Esophagus mucosa (tissue), 1 donor: ENCODE measurements around the gene DYNLT3. TPM values are rescaled to one million over a fixed set of nuclear protein-coding genes. Genes with fewer than 3 reads are reported as not detected.

ENCODE experiments used
- ATAC-seq: fragments of 200-7000 bp; cut with Tn5 transposase; one replicate; pipeline ENCODE4 v1.9.1; 2020
- total RNA-seq: library from RNA; stranded (reverse); gene quantifications from one replicate; pipeline ENCODE4 v1.2.4, GENCODE V29; 2023
- donor health status: DM: yes; HTN: yes; CAD: no.

DYNLT3 gene
- total RNA-seq, 1 donor from 2014 or later = 46.0 TPM

- ATAC-seq = no peak
These were observed 6.4 kb downstream of the DYNLT3 start for GRCh38 chrX:37840931-37841330.

GRCh38 chrX:37834937-37835336 lies 12.4 kb downstream of the DYNLT3 start:
- peak; percentile 88 for ATAC-seq

GRCh38 chrX:37830371-37830770 lies 17.0 kb downstream of the DYNLT3 start:
- ATAC-seq = no peak

- no peak for ATAC-seq
These were observed 17.6 kb downstream of the DYNLT3 start for GRCh38 chrX:37829721-37830120.

GRCh38 chrX:37825215-37825842 lies 22.0 kb downstream of the DYNLT3 start:
- peak; percentile 69 for ATAC-seq

GRCh38 chrX:37824491-37825214 lies 22.7 kb downstream of the DYNLT3 start:
- ATAC-seq = no peak

GRCh38 chrX:37820646-37821045 lies 26.7 kb downstream of the DYNLT3 start:
- no peak for ATAC-seq

GRCh38 chrX:37818031-37818430 lies 29.3 kb downstream of the DYNLT3 start:
- ATAC-seq = no peak

GRCh38 chrX:37817579-37817978 lies 29.8 kb downstream of the DYNLT3 start:
- no peak for ATAC-seq

- no peak for ATAC-seq
These were observed 30.2 kb downstream of the DYNLT3 start for GRCh38 chrX:37817176-37817575.

- ATAC-seq = no peak
These were observed 30.6 kb downstream of the DYNLT3 start for GRCh38 chrX:37816766-37817165.

- no peak for ATAC-seq
These were observed 32.0 kb downstream of the DYNLT3 start for GRCh38 chrX:37815366-37815765.

- ATAC-seq = no peak
These were observed 33.8 kb downstream of the DYNLT3 start for GRCh38 chrX:37813570-37813969.

- no peak for ATAC-seq
These were observed 35.3 kb downstream of the DYNLT3 start for GRCh38 chrX:37812110-37812509.

GRCh38 chrX:37809970-37810369 lies 37.4 kb downstream of the DYNLT3 start:
- ATAC-seq = no peak

- no peak for ATAC-seq
These were observed 44.3 kb downstream of the DYNLT3 start for GRCh38 chrX:37803057-37803456.

GRCh38 chrX:37802028-37802427 lies 45.3 kb downstream of the DYNLT3 start:
- ATAC-seq = no peak

- no peak for ATAC-seq
These were observed 46.7 kb downstream of the DYNLT3 start for GRCh38 chrX:37800717-37801116.

GRCh38 chrX:37799936-37800335 lies 47.4 kb downstream of the DYNLT3 start:
- ATAC-seq = no peak

- ATAC-seq = peak; percentile 33
These were observed 50.6 kb downstream of the DYNLT3 start for GRCh38 chrX:37796805-37797204.

GRCh38 chrX:37796310-37796709 lies 51.1 kb downstream of the DYNLT3 start:
- no peak for ATAC-seq
